IMR-90 (cell line): Measurements from ENCODE around the gene UCP3. TPM values are rescaled to one million over a fixed set of nuclear protein-coding genes. Genes with fewer than 3 reads are reported as not detected.

Experiments used
- ATAC-seq: fragments of 200-7000 bp; cut with Tn5 transposase; 2 replicates; pipeline ENCODE4 v1.9.1; 2020; ENCODE audit warnings: low read depth, mild to moderate bottlenecking, moderate library complexity
- BruUV-seq: library from RNA; stranded (reverse); fragments of 400-500 nt; replicated peaks from 2 replicates; lab custom pipeline; 2021; lab: Mats Ljungman, UMichigan
- CTCF ChIA-PET: fragments of 300-600 bp; formaldehyde crosslinking; extraction: SDS; loops from one replicate; lab custom pipeline; 2021; ENCODE audit warnings: antibody characterized with exemption; lab: Yijun Ruan, JAX
- POLR2A ChIA-PET: fragments of 300-600 bp; sonication (Branson Sonifier 250); formaldehyde crosslinking; loops from one replicate; lab custom pipeline; 2022; ENCODE audit warnings: antibody characterized with exemption; ENCODE audit not compliant: unreplicated experiment; lab: Charles Lee
- DNase-seq: peaks from one replicate; pipeline ENCODE4 v3.0.0; 2013
- H2AFZ ChIP-seq: replicated peaks from 2 replicates; pipeline ENCODE3; 2013; ENCODE audit warnings: low read length, mild to moderate bottlenecking; ENCODE audit not compliant: poor library complexity
- H2AK5ac ChIP-seq: 2 replicates; pipeline ENCODE4 v1.6.1; 2013; ENCODE audit warnings: low read depth, low read length, inconsistent platforms
- H2AK9ac ChIP-seq: replicated peaks from 2 replicates; pipeline ENCODE3; 2013; ENCODE audit warnings: mild to moderate bottlenecking, low read depth, low read length, moderate library complexity; ENCODE audit not compliant: poor library complexity
- H2BK120ac ChIP-seq: 2 replicates; pipeline ENCODE4 v1.6.1; 2013; ENCODE audit warnings: low read depth, low read length, inconsistent platforms
- H2BK15ac ChIP-seq: 3 replicates; pipeline ENCODE4 v1.6.1; 2013; ENCODE audit warnings: low read depth, low read length, inconsistent platforms
- H2BK20ac ChIP-seq: 2 replicates; pipeline ENCODE4 v1.6.1; 2013; ENCODE audit warnings: low read depth, mild to moderate bottlenecking, inconsistent platforms, low read length, moderate library complexity
- H2BK5ac ChIP-seq: 2 replicates; pipeline ENCODE4 v1.6.1; 2013; ENCODE audit warnings: mild to moderate bottlenecking, low read depth, low read length, inconsistent platforms; ENCODE audit not compliant: poor library complexity, severe bottlenecking
- H3K14ac ChIP-seq: replicated peaks from 2 replicates; pipeline ENCODE4 v1.6.1; 2013; ENCODE audit warnings: low read depth, low read length, inconsistent platforms
- H3K18ac ChIP-seq: 2 replicates; pipeline ENCODE4 v1.6.1; 2013; ENCODE audit warnings: low read depth, low read length, control low read depth
- H3K23ac ChIP-seq: 2 replicates; pipeline ENCODE4 v1.6.1; 2013; ENCODE audit warnings: low read depth, low read length, inconsistent platforms
- H3K27ac ChIP-seq: 2 replicates; pipeline ENCODE4 v1.5.1; 2013; ENCODE audit warnings: mild to moderate bottlenecking, control low read depth, low read length; ENCODE audit not compliant: insufficient read depth
- H3K27me3 ChIP-seq: 2 replicates; pipeline ENCODE4 v1.6.1; 2013; ENCODE audit warnings: low read length; ENCODE audit not compliant: control insufficient read depth, insufficient read depth
- H3K36me3 ChIP-seq: 2 replicates; pipeline ENCODE4 v1.6.1; 2013; ENCODE audit warnings: low read length, mixed read lengths; ENCODE audit not compliant: control insufficient read depth, insufficient read depth
- H3K4ac ChIP-seq: 2 replicates; pipeline ENCODE4 v1.6.1; 2013; ENCODE audit warnings: low read depth, low read length, inconsistent platforms
- H3K4me1 ChIP-seq: 2 replicates; pipeline ENCODE4 v1.6.1; 2013; ENCODE audit warnings: low read length, mixed read lengths; ENCODE audit not compliant: control insufficient read depth, insufficient read depth
- H3K4me2 ChIP-seq: 2 replicates; pipeline ENCODE4 v1.6.1; 2013; ENCODE audit warnings: low read depth, mild to moderate bottlenecking, control low read depth, low read length, moderate library complexity
- H3K4me3 ChIP-seq: 2 replicates; pipeline ENCODE4 v1.5.1; 2013; ENCODE audit warnings: low read depth, mild to moderate bottlenecking, control low read depth, low read length, moderate library complexity; ENCODE audit not compliant: insufficient read depth
- H3K56ac ChIP-seq: 2 replicates; pipeline ENCODE4 v1.6.1; 2013; ENCODE audit warnings: low read length, inconsistent platforms; ENCODE audit not compliant: insufficient read depth; ENCODE audit errors: extremely low read depth
- H3K79me1 ChIP-seq, 2 experiments: 2 replicates each; pipeline ENCODE4 v1.6.1; 2013; ENCODE audit warnings: low read length in 2 of 2, inconsistent platforms in 1 of 2, low read depth in 1 of 2
- H3K9ac ChIP-seq: 2 replicates; pipeline ENCODE4 v1.6.1; 2013; ENCODE audit warnings: low read depth, low read length, control low read depth
- H3K9me1 ChIP-seq: 2 replicates; pipeline ENCODE4 v1.6.1; 2013; ENCODE audit warnings: low read length, inconsistent platforms; ENCODE audit not compliant: insufficient read depth
- H3K9me3 ChIP-seq: 2 replicates; pipeline ENCODE4 v1.6.1; 2013; ENCODE audit warnings: low read length; ENCODE audit not compliant: control insufficient read depth, insufficient read depth
- H4K20me1 ChIP-seq: 2 replicates; pipeline ENCODE4 v1.6.1; 2013; ENCODE audit warnings: low read length, inconsistent platforms; ENCODE audit not compliant: insufficient read depth
- H4K5ac ChIP-seq: 2 replicates; pipeline ENCODE4 v1.6.1; 2013; ENCODE audit warnings: mild to moderate bottlenecking, low read depth, low read length, control low read depth
- H4K8ac ChIP-seq, 2 experiments: 2 replicates each; pipeline ENCODE4 v1.6.1; 2013; ENCODE audit warnings: low read depth in 2 of 2, low read length in 2 of 2, control low read depth in 1 of 2, inconsistent platforms in 1 of 2
- H4K91ac ChIP-seq: 2 replicates; pipeline ENCODE4 v1.6.1; 2013; ENCODE audit warnings: low read depth, low read length, inconsistent platforms; ENCODE audit not compliant: insufficient read depth
- RFX5 ChIP-seq: IDR thresholded peaks from 2 replicates; pipeline ENCODE4 v1.8.0; 2012; ENCODE audit warnings: low read depth, mild to moderate bottlenecking, low read length, moderate library complexity
- WGBS, 2 experiments: methylation state at CpG; one replicate each; pipeline versions ENCODE4 v1.1.5 to v1.1.7; 2013; ENCODE audit warnings: missing lambda C conversion rate in 2 of 2; ENCODE audit not compliant: insufficient read length in 1 of 2; ENCODE audit errors: extremely low coverage in 2 of 2; 5-methylcytosine and 5-hydroxymethylcytosine counted together
- dilution Hi-C: fragments of 300-500 bp; cut with HindIII; formaldehyde crosslinking; loops from one replicate; pipeline ENCODE4 v1.14.3; 2018; ENCODE audit warnings: low sequenced_read_pairs; ENCODE audit not compliant: unreplicated experiment
- in situ Hi-C: fragments of 300-500 bp; cut with MboI; formaldehyde crosslinking; loops from 3 replicates; pipeline ENCODE4 v1.14.3; 2019; ENCODE audit warnings: low sequenced_read_pairs, inconsistent platforms, mixed read lengths
- intact Hi-C: fragments of 100-400 bp; cut with micrococcal nuclease; formaldehyde crosslinking; loops from 2 replicates; pipeline ENCODE4 v1.10.0; 2022
- polyA plus RNA-seq, 3 experiments: library from polyadenylated mRNA; depleted of rRNA; stranded (reverse); fragments of >200 nt; gene quantifications; 2 replicates each; pipeline ENCODE4 v1.2.3, GENCODE V29; 2012; ENCODE audit warnings: low replicate concordance in 1 of 3
- total RNA-seq: library from RNA; depleted of rRNA; stranded (reverse); fragments of >200 nt; gene quantifications from 2 replicates; pipeline ENCODE4 v1.2.3, GENCODE V29; 2012

Gene UCP3
- total and polyA plus RNA-seq, 2 of the 4 experiments (the other 2 are of a cell fraction): under 0.01 to 0.80 TPM

- no peak overlapping the region for H2BK20ac ChIP-seq
- no peak overlapping the region for H3K23ac ChIP-seq
- H3K36me3 ChIP-seq: no peaks in the 10 kb centered on the region
- H3K4ac ChIP-seq: no peak overlapping the region
- DNase-seq (no peak), ATAC-seq (no peak)
- no TSS peak for BruUV-seq
- no peak overlapping the region for H3K4me3 ChIP-seq
- no peak overlapping the region for H2BK15ac ChIP-seq
- intact Hi-C loops (no loop called here), in situ Hi-C loops (no loop called here), dilution Hi-C loops (no loop called here)
- no peak overlapping the region for H3K4me2 ChIP-seq
- 95% methylated on average over 11 of the region's 14 CpGs; no CpG with 5 or more reads in 1 of the 2 experiments for WGBS, 2 experiments
- peaks cover 7% of the 10 kb centered on the region; the same call in 1 of the 2 replicates for H3K9me1 ChIP-seq
- ChIA-PET POLR2A (no interaction called here), CTCF (interaction anchor here (0.6 to 0.7 kb wide), 2 partner anchors 26 to 381 kb away, joined by 4 read pairs; partner anchors contain the start of gene DNAJB13)
- H2BK120ac ChIP-seq: no peak overlapping the region
- 0 out of 4 replicates have a peak, but pooled peaks cover 0 to 4% of the 10 kb centered on the region in 2 experiments for H3K79me1 ChIP-seq
- no peak overlapping the region for H2AK9ac ChIP-seq
- H3K56ac ChIP-seq: no peak overlapping the region
- no peak overlapping the region for H2BK5ac ChIP-seq
- no peak overlapping the region for H3K27ac ChIP-seq
- no peak for TF ChIP-seq RFX5
- H3K18ac ChIP-seq: no peak overlapping the region
- H3K14ac ChIP-seq: no peak overlapping the region
- H2AFZ ChIP-seq: no peak overlapping the region
- H4K5ac ChIP-seq: no peak overlapping the region
- H3K9me3 ChIP-seq: no peaks in the 10 kb centered on the region
- no peaks in the 10 kb centered on the region for H3K27me3 ChIP-seq
- H2AK5ac ChIP-seq: no peak overlapping the region
- no peak overlapping the region for H4K91ac ChIP-seq
- H3K9ac ChIP-seq: no peak overlapping the region
- no peak overlapping the region for H4K8ac ChIP-seq
- H4K20me1 ChIP-seq: no peaks in the 10 kb centered on the region
- no peaks in the 10 kb centered on the region for H3K4me1 ChIP-seq
Measured at GRCh38 chr11:73976451-73977151, 32.3 kb downstream of the UCP3 start.
